ENCODE measurements around the gene NDUFAF3.
"Not testable (repeated sequence)": the region's sequence is repeated elsewhere in the genome, so short reads cannot be mapped to it uniquely, and the experiment has no call there.

Gene NDUFAF3

GRCh38 chr3:49001155-49001554, 20.8 kb upstream of the NDUFAF3 start:
- no peak for DNase-seq

- DNase-seq: no peak
Measured at GRCh38 chr3:49004352-49005302, 17.3 kb upstream of the NDUFAF3 start.

GRCh38 chr3:49005303-49005680, 16.6 kb upstream of the NDUFAF3 start:
- no peak for DNase-seq

- DNase-seq: no peak
Measured at GRCh38 chr3:49005998-49006397, 15.9 kb upstream of the NDUFAF3 start.

GRCh38 chr3:49006408-49007067, 15.4 kb upstream of the NDUFAF3 start:
- DNase-seq: no peak

GRCh38 chr3:49007068-49007770, 14.7 kb upstream of the NDUFAF3 start, which contains the start of gene WDR6:
Gene WDR6, plus strand, starts transcription at chr3:49007391. Its CDS starts 41 bp downstream, at chr3:49007432.
- DNase-seq: peak; percentile 95

GRCh38 chr3:49007771-49008528, 14.0 kb upstream of the NDUFAF3 start:
- DNase-seq: peak; percentile 82

GRCh38 chr3:49008627-49009026, 13.3 kb upstream of the NDUFAF3 start:
- not testable (repeated sequence) for DNase-seq

- no peak for DNase-seq
Measured at GRCh38 chr3:49009396-49009795, 12.5 kb upstream of the NDUFAF3 start.

- DNase-seq: no peak
Measured at GRCh38 chr3:49012441-49013017, 9.4 kb upstream of the NDUFAF3 start.

- DNase-seq: no peak
Measured at GRCh38 chr3:49013113-49013737, 8.7 kb upstream of the NDUFAF3 start.

GRCh38 chr3:49013738-49014660, 7.9 kb upstream of the NDUFAF3 start:
- DNase-seq: no peak

GRCh38 chr3:49015072-49015471, 6.8 kb upstream of the NDUFAF3 start:
- DNase-seq: no peak

GRCh38 chr3:49015765-49016164, 6.2 kb upstream of the NDUFAF3 start:
- no peak for DNase-seq

- DNase-seq: no peak
Measured at GRCh38 chr3:49016414-49017228, 5.3 kb upstream of the NDUFAF3 start.

- no peak for DNase-seq
Measured at GRCh38 chr3:49017229-49017970, 4.5 kb upstream of the NDUFAF3 start.

GRCh38 chr3:49017971-49018706, 3.8 kb upstream of the NDUFAF3 start, which contains the start of gene DALRD3:
Gene DALRD3, minus strand, starts transcription at chr3:49018580. Its CDS starts 16 bp downstream, at chr3:49018564.
- DNase-seq: peak; percentile 43

- no peak for DNase-seq
Measured at GRCh38 chr3:49018707-49019006, 3.3 kb upstream of the NDUFAF3 start.

Measured in activated effector memory CD4-positive, alpha-beta T cell treated with Interleukin-2 at 50 U/mL for 16 hours (primary cell).